Stimulated activated naive B cell treated with anti-CD40 and anti-IgM and Interleukin-4, amounts not matched to agents 10 μg/mL and 1 μg/mL and 100 μg/mL, for 72 hours (primary cell): ENCODE results near the gene ATP11B.
"Not testable (repeated sequence)": the region's sequence is repeated elsewhere in the genome, so short reads cannot be mapped to it uniquely, and the experiment has no call there.

Experiments
- ATAC-seq, 2 donors: fragments of 150-1000 bp; cut with Tn5 transposase; replicated peaks; 2 replicates each; pipeline ENCODE4 v1.10.0; 2021; ENCODE audit warnings: moderate library complexity in 1 of 2
- DNase-seq: peaks from one replicate; pipeline ENCODE4 v3.0.0; 2021
- H3K27ac Mint-ChIP-seq: one replicate; pipeline ENCODE4 v1.8.0; 2022; ENCODE audit warnings: mild to moderate bottlenecking, mixed read lengths
- H3K27me3 Mint-ChIP-seq, 2 donors: one replicate each; pipeline ENCODE4 v1.8.0; 2022; ENCODE audit warnings: mixed read lengths in 2 of 2
- H3K36me3 Mint-ChIP-seq, 2 donors: one replicate each; pipeline ENCODE4 v1.8.0; 2022; ENCODE audit warnings: mixed read lengths in 2 of 2, mild to moderate bottlenecking in 1 of 2
- H3K4me1 Mint-ChIP-seq, 2 donors: one replicate each; pipeline ENCODE4 v1.8.0; 2022; ENCODE audit warnings: mixed read lengths in 2 of 2, mild to moderate bottlenecking in 1 of 2
- H3K4me3 Mint-ChIP-seq, 2 donors: one replicate each; pipeline ENCODE4 v1.8.0; 2022; ENCODE audit warnings: mild to moderate bottlenecking in 2 of 2, mixed read lengths in 2 of 2, moderate library complexity in 1 of 2
- H3K9me3 Mint-ChIP-seq, 2 donors: one replicate each; pipeline ENCODE4 v1.8.0; 2022; ENCODE audit warnings: mixed read lengths in 2 of 2, mild to moderate bottlenecking in 1 of 2

The ATP11B gene

DNA sequence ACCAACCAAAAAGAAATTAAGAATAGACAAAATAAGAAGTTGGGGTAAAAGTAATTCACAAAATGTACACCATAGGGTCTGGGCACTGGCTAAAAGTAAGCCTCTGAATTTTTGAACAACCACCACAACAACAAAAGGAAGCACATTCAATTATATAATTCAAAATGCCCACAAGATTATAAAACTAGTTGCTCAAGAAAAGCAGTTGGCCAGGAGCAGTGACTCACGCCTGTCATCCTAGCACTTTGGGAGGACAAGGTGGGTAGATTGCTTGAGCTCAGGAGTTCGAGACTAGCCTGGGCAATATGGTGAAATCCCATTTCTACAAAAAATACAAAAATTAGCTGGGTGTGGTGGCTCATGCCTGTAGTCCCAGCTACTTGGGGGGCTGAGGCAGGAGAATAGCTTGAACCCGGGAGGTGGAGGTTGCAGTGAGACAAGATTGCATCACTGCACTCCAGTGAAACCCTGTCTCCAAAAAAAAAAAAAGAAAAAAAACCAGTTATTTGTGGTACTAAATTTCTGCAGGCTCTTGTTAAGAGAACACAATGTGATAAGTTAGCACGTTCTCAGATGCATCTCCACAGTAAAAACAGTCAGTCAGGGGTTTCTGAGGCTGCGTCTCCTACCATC lies 6.6 kb upstream of the ATP11B start:
- peaks cover 7 to 23% of the 10 kb centered on the region in 2 donors for H3K4me1 Mint-ChIP-seq
- H3K9me3 Mint-ChIP-seq: no peaks in the 10 kb centered on the region
- no peak overlapping the region for H3K27ac Mint-ChIP-seq
- no peaks in the 10 kb centered on the region for H3K36me3 Mint-ChIP-seq
- H3K4me3 Mint-ChIP-seq: no peak overlapping the region
- DNase-seq: no peak
- ATAC-seq: no peak
- H3K27me3 Mint-ChIP-seq: peaks cover 7 to 8% of the 10 kb centered on the region in 2 donors

DNA sequence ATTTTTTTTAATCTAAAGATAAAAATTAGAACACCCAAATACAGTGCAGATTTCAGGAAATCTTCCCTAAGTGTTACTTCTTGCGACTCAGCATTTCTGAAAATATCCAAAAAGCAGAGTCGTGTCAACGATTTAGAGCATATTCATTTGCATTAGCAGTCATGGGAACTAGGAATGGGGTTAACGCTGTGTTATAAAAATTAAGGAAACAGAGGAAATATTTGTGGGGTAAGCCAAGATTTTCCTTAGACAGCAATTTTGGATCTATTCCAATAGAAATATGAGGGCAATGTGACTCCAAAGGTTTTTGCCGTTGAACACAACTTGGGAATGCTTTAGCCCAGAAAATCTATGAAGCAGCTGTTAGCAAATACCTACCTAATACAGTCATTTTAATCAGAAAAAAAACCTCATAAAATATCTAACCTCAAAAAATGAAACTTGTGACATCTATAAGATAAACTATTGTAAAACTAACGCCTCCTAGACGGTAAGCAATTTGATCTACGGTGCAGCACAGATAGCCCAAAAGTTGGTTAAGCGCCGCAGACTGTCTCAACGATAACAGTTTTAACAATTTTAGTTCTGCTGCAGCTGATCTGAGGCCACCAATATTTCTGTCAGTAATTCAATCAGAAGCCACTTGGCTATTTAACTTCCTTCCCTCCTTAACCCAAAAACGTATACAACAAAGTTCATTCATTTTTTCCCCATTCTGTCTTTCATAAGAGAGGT lies 5.8 kb upstream of the ATP11B start:
- H3K36me3 Mint-ChIP-seq: no peaks in the 10 kb centered on the region
- H3K27ac Mint-ChIP-seq: no peak overlapping the region
- DNase-seq (no peak), ATAC-seq (no peak)
- no peaks in the 10 kb centered on the region for H3K9me3 Mint-ChIP-seq
- peaks cover 7 to 8% of the 10 kb centered on the region in 2 donors for H3K27me3 Mint-ChIP-seq
- no peak overlapping the region for H3K4me3 Mint-ChIP-seq
- H3K4me1 Mint-ChIP-seq: peaks cover 8 to 18% of the 10 kb centered on the region in 2 donors

DNA sequence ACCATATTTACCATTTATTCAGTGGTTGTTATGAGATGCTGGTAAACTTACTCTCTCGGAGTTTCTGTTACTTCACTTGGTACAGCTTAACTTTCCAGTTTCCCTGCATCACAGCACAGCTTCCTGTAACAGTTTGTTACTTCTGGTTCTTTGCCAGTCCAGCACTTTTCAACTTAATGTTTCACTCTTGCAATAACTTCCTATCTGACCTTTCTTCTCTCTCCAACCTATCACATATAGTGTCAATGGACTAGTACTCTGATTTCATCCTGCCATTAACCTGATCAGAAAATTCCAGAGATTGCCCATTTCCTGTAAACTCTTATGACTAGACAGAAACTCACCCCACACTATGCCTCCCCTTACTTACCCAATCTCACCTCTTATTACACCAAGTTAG lies 3.9 kb upstream of the ATP11B start:
- ATAC-seq (no peak), DNase-seq (no peak)
- Mint-ChIP-seq H3K9me3 (no peaks in the 10 kb centered on the region), H3K27me3 (peaks cover 5 to 7% of the 10 kb centered on the region in 2 donors), H3K4me3 (no peak overlapping the region), H3K4me1 (peaks cover 13% of the 10 kb centered on the region in 2 donors), H3K27ac (no peak overlapping the region), H3K36me3 (peaks cover 0 to 2% of the 10 kb centered on the region in 2 donors)

DNA sequence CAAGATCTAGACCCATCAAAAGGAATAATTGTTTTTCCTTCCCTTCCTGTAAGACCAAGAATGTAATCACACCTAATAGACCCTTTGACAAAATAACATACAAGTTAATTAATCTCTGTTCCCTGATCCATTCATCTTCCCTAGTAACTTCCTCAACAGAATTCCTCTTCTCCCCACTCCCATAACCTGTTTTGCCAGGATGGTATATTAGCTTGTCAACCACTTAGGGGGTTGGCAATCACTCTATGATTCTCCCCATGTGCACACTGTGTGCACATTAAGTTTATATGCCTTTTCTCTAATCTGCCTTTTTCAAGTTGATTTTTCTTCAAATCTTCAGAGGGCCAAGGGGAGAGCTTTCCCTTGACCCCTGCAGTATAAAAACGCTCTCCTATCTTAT lies 2.7 kb upstream of the ATP11B start:
- no peak overlapping the region for H3K4me3 Mint-ChIP-seq
- H3K36me3 Mint-ChIP-seq: peaks cover 0 to 2% of the 10 kb centered on the region in 2 donors
- ATAC-seq: no peak
- peaks cover 5 to 7% of the 10 kb centered on the region in 2 donors for H3K27me3 Mint-ChIP-seq
- DNase-seq: no peak
- no peak overlapping the region for H3K27ac Mint-ChIP-seq
- no peaks in the 10 kb centered on the region for H3K9me3 Mint-ChIP-seq
- H3K4me1 Mint-ChIP-seq: peaks cover 15 to 21% of the 10 kb centered on the region in 2 donors

DNA sequence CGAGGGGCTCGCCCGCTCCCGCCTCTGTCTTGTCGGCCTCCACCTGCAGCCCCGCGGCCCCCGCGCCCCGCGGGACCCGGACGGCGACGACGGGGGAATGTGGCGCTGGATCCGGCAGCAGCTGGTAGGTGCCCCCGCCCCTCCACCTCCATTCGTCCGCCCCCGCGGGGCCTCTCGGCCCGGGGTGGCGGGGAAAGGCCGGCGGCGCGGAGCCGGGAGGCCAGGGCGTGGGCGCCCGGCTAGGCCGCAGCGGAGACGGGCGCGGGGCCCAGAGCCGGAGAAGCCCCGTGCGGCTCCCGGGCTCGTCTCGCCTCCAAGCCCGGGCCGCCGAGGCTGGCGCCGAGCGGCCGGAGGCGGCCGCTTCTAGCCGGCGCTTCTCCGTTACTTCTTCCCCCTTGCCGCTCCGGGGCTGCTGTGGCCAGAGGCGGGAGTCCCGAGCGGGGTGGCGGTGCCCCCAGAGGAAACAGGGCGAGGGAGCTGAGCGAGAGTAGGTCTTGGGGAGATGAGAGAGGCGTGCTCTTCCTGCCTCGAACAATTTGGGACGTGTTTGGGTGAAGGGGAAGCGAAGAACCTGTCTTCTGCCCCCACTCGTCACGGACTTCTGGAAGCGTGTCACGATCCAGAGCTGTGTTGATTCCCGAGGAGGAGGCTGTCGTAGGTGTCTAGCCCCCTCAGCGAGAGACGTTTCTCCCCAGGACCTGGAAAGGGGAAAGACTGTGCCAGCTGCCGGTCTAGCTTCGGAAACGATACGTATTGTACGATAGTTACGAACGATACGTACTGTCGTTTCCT lies 555 bp downstream of the ATP11B start:
- DNase-seq (peak; percentile 57), ATAC-seq (peak; percentile 50 to 54)
- Mint-ChIP-seq H3K27me3 (no peaks in the 10 kb centered on the region), H3K4me3 (peak overlapping the region; percentile 98 to 99), H3K36me3 (peaks cover 3 to 5% of the 10 kb centered on the region in 2 donors), H3K4me1 (peaks cover 19 to 36% of the 10 kb centered on the region in 2 donors), H3K9me3 (no peaks in the 10 kb centered on the region), H3K27ac (peak overlapping the region; percentile 96)

DNA sequence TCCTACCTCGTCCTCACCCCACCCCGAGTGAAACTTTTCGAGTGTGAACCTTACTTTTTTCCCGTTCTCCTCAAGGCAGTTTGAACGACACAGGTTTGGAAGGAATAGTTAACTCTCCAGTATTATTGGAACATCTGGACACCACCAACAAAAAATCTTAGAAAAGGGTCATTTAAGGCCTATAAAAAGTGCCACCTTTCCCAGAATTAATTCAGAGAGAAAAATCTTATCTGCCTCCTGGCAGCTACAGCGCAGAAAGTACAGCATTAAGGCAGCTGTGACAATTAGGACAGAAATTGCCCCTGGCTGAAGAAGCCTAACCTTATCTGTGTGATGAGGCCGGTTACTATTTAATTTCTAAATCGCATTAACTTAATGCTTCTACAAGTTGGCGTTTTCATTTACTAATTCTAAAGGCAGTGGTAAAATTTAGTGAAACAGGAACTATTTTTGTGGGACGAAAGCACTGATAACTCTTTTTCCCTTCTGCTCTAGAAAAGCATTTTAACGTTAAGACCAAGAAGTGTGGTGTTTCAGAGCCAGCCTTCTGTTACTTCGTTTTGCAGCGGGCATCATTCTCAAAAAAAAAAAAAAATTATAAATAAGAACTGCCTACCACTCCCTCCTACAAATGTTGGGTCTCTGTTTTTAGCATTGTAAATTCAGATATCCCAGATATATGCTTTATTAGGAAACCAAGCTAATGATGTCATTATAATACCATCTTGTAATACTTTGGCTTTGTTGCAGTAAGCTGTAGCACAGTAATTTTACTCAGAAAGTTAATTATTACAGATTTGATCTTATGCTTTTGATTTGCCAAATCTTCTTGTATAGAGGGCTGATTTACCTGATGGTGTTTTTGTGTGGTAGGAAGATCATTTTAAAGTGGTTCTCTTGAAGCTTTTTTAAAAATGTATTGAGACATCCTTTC lies 1.4 kb downstream of the ATP11B start:
- Mint-ChIP-seq H3K4me3 (peak overlapping the region; percentile 91), H3K9me3 (no peaks in the 10 kb centered on the region), H3K36me3 (peaks cover 3 to 5% of the 10 kb centered on the region in 2 donors), H3K4me1 (peaks cover 17 to 34% of the 10 kb centered on the region in 2 donors), H3K27me3 (no peaks in the 10 kb centered on the region), H3K27ac (peak overlapping the region; percentile 96)
- ATAC-seq (no peak), DNase-seq (no peak)

DNA sequence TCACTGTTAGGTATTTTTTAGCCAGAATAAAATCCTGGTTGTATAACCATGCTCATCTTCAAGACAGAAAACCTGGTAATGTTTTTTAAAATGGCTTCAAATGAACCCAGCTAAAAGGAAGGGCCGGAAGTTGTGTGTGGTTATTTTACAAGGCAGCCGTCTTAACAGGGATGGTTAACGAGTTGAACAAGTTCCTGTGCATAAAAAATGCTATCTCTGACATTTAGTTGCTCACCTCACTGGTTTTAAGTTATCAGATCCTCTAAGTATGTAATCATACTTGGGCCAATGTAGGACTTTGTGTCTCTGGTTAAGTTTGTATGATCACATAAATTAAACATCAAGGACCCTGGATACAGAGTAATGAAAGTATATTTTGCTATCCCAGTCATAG lies 2.1 kb downstream of the ATP11B start:
- H3K4me1 Mint-ChIP-seq: peaks cover 17 to 34% of the 10 kb centered on the region in 2 donors
- peaks cover 3 to 5% of the 10 kb centered on the region in 2 donors for H3K36me3 Mint-ChIP-seq
- no peaks in the 10 kb centered on the region for H3K9me3 Mint-ChIP-seq
- DNase-seq (no peak), ATAC-seq (no peak)
- no peaks in the 10 kb centered on the region for H3K27me3 Mint-ChIP-seq
- H3K27ac Mint-ChIP-seq: peak overlapping the region; percentile 70
- H3K4me3 Mint-ChIP-seq: peak overlapping the region; percentile 91

DNA sequence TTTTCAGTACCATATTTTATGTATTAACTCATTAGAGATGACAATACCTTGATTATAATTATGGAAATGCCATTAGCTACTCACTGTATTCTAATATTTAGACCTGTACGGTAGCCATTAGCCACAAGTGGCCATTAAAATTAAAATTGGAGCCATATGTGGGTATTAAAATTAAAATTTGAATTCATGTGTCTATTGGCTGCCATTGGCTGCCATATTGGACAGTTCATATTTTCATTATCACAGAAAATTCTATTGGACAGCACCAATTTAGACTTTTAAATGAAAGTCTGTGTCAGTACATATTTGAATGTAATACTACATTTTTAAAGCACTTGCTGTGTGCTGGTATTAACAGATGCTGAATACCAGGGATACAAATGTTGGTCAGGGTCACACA lies 3.0 kb downstream of the ATP11B start:
- no peaks in the 10 kb centered on the region for H3K9me3 Mint-ChIP-seq
- H3K4me1 Mint-ChIP-seq: peaks cover 17 to 34% of the 10 kb centered on the region in 2 donors
- H3K36me3 Mint-ChIP-seq: peaks cover 3 to 5% of the 10 kb centered on the region in 2 donors
- DNase-seq (no peak), ATAC-seq (no peak)
- no peak overlapping the region for H3K27ac Mint-ChIP-seq
- no peaks in the 10 kb centered on the region for H3K27me3 Mint-ChIP-seq
- no peak overlapping the region for H3K4me3 Mint-ChIP-seq

DNA sequence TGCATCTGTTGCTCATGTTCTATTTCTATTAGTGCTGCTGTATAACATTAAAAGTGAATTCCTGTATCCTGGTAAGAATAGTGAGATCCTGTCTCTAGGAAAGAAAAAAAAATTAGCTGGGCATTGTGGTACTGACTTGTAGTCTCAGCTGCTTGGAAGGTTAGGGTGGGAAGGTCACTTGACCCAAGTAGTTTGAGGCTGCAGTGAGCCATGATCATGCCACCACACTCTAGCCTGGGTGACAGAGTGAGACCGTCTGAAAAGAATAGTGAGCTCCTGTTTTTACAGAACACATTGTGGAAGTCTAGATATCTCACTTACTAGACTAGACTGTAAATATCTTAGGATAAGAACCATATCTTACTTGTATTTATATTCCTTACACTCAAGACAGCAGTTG lies 4.6 kb downstream of the ATP11B start:
- DNase-seq (no peak), ATAC-seq (no peak)
- Mint-ChIP-seq H3K9me3 (no peaks in the 10 kb centered on the region), H3K27ac (no peak overlapping the region), H3K4me3 (no peak overlapping the region), H3K36me3 (peaks cover 3 to 9% of the 10 kb centered on the region in 2 donors), H3K4me1 (peaks cover 19 to 45% of the 10 kb centered on the region in 2 donors), H3K27me3 (no peaks in the 10 kb centered on the region)

DNA sequence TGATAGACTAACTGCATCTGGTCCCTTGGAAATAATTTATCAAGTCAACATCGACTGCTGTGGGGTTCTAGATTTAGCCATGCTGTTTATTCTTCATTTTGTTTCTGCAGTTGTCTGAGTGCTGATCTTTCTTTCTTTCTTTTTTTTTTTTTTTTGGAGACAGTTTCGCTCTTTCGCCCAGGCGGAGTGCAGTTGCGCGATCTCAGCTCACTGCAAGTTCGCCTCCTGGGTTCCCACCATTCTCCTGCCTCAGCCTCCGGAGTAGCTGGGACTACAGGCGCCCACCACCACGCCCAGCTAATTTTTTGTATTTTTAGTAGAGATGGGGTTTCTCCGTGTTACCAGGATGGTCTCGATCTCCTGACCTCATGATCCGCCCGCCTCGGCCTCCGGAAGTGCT lies 5.8 kb downstream of the ATP11B start:
- H3K4me3 Mint-ChIP-seq, H3K36me3 Mint-ChIP-seq, DNase-seq, H3K27me3 Mint-ChIP-seq, H3K27ac Mint-ChIP-seq, H3K9me3 Mint-ChIP-seq, ATAC-seq: not testable (repeated sequence)
- peaks cover 22 to 47% of the 10 kb centered on the region in 2 donors for H3K4me1 Mint-ChIP-seq

DNA sequence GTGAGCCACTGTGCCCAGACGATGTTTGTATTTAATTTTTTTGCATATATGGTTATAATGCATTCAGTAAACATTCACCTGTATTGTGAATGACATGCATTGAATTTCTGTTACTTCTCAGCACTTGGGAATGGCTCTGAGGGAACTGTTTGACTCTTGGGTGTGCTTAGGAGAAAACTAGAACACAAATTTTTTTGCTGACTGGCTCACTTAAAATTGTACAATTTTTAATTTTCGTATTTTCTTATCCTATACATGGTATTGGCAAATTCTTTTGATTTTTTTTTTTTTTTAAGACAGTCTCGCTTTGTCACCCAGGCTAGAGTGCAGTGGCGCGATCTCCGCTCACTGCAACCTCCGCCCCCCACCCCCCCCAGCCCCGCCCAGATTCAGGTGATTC lies 7.2 kb downstream of the ATP11B start:
- Mint-ChIP-seq H3K9me3 (no peaks in the 10 kb centered on the region), H3K4me3 (no peak overlapping the region), H3K27ac (no peak overlapping the region), H3K4me1 (peaks cover 25 to 51% of the 10 kb centered on the region in 2 donors), H3K36me3 (peaks cover 3 to 8% of the 10 kb centered on the region in 2 donors), H3K27me3 (no peaks in the 10 kb centered on the region)
- DNase-seq (no peak), ATAC-seq (no peak)

DNA sequence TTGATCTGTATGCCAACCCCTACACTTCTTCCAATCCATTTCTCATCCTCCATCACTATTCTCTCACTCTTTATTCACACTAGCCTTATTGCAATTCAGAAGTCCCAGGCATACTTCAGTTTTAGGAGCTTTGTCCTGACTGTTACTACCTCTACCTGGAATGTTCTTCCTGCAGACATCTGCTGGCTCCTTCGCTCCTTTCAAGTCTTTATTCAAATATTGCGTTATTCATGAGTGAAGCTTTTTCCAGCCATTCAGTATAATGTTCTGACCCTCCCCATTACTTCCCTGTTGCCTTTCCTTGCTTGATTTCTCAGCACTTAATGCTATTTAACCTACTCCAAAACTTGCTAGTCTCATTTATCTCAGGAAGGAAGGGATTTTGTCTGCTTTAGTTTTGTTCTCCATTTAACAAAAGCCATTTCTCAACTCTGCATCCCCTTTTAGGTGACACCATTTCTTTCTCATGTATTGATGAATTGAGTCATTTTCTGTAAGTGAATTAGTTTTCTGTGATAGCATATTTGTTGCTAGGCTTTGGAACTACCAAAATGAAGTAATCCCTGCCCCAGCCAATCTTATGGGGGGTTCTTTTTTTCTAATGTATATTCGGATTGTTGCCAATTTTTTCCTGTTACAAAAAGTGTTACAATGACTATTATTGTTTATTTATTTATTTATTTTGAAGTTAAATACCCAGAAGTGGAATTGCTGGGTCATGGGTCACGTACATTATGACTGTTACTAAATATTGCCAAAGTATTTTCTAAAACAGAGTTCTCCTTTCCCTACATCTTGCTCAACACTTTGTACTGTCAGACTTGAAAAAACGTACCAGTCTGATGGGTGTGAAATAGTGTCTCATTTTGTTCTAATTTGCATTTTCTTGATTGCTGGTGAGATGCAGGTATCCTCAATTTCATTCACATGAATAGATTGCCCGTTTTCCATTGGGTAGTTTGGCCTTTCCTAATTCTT lies 9.4 kb downstream of the ATP11B start:
- ATAC-seq: no peak
- Mint-ChIP-seq H3K4me3 (no peak overlapping the region), H3K27ac (no peak overlapping the region)

DNA sequence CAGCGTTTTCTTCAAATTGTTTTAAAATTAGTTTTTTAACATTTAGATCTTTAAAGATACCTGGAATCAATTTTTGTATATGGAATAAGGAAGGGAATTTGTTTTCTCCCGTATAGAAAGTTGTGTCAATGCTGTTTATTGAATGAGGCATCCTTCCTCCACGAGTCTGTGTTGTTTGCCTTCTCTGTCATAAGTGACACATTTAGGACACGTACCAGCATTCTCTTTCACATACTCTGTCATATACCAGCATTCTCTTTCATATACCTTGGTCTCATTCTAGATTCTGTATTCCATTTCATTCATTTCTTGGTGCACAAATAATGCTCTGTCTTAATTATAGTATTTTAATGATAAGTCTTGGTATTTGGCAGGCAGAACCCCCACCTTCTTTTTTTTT lies 10.3 kb downstream of the ATP11B start:
- H3K9me3 Mint-ChIP-seq: no peaks in the 10 kb centered on the region
- H3K36me3 Mint-ChIP-seq: peaks cover 3 to 7% of the 10 kb centered on the region in 2 donors
- ATAC-seq (no peak), DNase-seq (no peak)
- no peaks in the 10 kb centered on the region for H3K27me3 Mint-ChIP-seq
- peaks cover 23 to 42% of the 10 kb centered on the region in 2 donors for H3K4me1 Mint-ChIP-seq
- H3K27ac Mint-ChIP-seq: no peak overlapping the region
- no peak overlapping the region for H3K4me3 Mint-ChIP-seq

More for the DNA sequence above, 9.4 kb downstream of the ATP11B start:
- H3K9me3 Mint-ChIP-seq: no peaks in the 10 kb centered on the region
- no peak for DNase-seq
- peaks cover 21 to 46% of the 10 kb centered on the region in 2 donors for H3K4me1 Mint-ChIP-seq
- peaks cover 2 to 10% of the 10 kb centered on the region in 2 donors for H3K36me3 Mint-ChIP-seq
- H3K27me3 Mint-ChIP-seq: no peaks in the 10 kb centered on the region
